GM21447 (cell line): ENCODE results near the gene NCOR1.

Source experiments
- ATAC-seq: cut with Tn5 transposase; IDR thresholded peaks from one replicate; pipeline ENCODE4 v1.9.1; 2021; ENCODE audit not compliant: unreplicated experiment

NCOR1 gene

DNA sequence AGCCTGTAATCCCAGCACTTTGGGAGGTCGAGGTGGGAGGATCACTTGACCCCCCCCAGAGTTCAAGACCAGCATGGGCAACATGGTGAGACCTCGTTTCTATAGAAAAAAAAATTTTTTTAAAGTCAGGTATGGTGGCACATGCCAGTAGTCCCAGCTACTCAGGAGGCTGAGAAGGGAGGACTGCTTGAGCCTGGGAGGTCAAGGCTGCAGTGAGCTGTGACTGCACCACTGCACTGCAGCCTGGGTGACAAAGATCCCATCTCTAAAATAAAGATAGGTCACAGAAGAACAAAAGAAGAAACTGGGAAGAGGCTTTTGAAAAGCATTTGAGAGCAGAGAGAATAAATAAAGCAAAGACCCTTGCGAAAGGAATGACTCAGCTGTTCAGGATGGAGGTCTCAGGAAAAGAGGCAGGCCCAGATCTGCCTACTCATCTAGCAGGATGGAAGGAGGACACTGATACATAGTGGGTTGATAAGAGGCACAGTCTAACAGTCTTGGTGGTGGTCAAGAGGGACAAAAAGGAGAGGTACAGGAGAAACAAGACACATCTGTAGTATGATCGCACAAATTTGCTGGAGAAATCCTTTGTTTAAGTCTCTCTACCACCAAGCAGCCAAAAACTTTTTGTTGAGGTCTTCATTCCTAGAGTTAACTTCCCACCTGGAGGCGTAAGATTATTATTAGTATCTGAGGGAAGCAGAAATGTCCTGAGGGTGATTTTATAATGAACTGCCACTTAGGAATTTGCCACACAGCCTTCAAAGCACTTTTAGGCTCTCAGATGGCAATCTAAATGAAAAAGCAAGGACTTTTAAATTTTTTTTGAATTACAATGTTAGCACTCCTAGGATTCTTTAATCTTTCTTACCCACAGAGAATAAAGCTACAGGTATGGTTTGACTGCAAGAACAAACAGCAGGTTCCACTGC, 233.4 kb downstream of the NCOR1 start:
- ATAC-seq = no peak

DNA sequence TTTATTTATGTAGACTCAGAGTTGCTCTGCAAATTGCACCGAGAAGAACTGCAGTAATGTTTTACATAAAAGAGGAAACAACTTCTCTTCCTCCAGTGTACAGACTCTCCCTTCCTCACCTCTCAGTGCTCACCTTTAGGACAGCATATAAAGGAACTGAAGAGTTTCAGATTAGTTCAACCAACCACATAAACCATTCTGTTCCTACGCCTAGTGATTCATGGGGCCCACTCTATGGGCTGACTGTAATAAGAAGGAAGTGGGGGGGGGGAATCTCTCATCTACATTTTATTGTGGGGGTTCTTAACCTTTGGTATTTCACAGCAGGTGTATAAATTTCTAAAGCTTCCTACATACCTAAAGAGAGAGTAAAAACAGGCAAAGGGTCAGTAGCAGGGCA, 234.1 kb downstream of the NCOR1 start:
- ATAC-seq = peak; percentile 95
